AG09319 (cell line): ENCODE data around the gene CPEB4.

ENCODE experiments used
- DNase-seq: peaks from one replicate; pipeline ENCODE4 v3.0.0-alpha.2; 2010; ENCODE audit warnings: low read depth; ENCODE audit errors: extremely low read depth
- TF ChIP-seq, protein P1 (sequence below): IDR thresholded peaks from 2 replicates; pipeline ENCODE4 v1.5.1; 2011; ENCODE audit warnings: low read depth, mild to moderate bottlenecking, inconsistent platforms, low read length, moderate library complexity

CPEB4 gene

GRCh38 chr5:173853370-173854131 lies 34.6 kb upstream of the CPEB4 start:
- no peak for DNase-seq
- TF ChIP-seq, protein P1, sequence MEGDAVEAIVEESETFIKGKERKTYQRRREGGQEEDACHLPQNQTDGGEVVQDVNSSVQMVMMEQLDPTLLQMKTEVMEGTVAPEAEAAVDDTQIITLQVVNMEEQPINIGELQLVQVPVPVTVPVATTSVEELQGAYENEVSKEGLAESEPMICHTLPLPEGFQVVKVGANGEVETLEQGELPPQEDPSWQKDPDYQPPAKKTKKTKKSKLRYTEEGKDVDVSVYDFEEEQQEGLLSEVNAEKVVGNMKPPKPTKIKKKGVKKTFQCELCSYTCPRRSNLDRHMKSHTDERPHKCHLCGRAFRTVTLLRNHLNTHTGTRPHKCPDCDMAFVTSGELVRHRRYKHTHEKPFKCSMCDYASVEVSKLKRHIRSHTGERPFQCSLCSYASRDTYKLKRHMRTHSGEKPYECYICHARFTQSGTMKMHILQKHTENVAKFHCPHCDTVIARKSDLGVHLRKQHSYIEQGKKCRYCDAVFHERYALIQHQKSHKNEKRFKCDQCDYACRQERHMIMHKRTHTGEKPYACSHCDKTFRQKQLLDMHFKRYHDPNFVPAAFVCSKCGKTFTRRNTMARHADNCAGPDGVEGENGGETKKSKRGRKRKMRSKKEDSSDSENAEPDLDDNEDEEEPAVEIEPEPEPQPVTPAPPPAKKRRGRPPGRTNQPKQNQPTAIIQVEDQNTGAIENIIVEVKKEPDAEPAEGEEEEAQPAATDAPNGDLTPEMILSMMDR: no peak

- TF ChIP-seq, protein P1: no peak
- DNase-seq: no peak
Measured at GRCh38 chr5:173855162-173855994, 32.8 kb upstream of the CPEB4 start.

GRCh38 chr5:173855995-173856656 lies 32.0 kb upstream of the CPEB4 start:
- no peak for DNase-seq
- TF ChIP-seq, protein P1: no peak

DNA sequence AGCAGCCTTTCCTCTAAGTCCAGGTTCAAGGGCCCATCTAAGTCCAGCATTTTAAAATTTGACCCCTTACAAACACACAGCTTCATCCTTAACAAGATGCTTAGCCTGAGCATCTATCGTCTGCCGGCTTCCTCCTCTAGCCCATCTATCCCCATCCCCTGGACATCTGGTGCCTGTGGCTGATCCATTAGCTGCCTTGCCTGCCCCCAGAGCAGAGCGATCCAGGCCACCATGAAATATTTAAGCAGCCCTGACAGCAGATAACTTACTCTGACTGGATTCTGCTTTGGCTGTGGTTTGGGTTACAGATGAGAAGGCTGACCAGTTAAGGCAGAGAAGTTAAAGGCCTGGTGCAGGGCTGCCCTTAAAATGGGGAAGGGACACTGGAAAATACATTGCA lies 30.9 kb upstream of the CPEB4 start:
- TF ChIP-seq, protein P1: no peak
- DNase-seq: no peak

DNA sequence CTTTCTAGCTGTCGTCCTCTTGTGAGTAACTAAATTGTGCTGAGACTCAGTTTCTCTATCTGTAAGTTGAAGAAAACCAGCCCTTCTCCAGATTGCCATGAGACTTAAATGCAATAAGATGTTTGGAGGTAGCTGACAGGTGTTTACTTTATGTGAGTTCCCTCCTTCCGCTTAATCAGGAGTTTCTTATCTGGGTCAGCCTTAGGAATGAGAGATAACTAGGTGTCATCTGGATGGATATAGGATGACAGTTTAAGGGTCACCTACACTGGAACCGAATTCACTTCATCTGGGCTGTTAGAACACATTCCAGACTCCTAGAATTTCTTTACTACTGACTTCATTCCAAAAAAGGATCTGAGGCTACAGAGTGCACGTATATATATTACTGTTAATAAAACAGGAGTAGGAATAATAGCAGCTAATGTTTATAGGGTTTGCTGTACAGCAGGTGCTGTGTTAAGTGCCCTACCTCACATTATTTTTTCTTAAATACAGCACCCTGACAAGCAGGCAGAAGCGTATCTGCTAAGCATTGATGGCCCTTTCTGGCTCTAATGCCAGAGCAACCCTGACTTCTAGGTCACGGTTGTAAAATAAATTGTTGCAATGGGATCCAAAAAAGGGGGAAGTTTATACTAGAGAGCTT lies 30.0 kb upstream of the CPEB4 start:
- TF ChIP-seq, protein P1: no peak
- no peak for DNase-seq

DNA sequence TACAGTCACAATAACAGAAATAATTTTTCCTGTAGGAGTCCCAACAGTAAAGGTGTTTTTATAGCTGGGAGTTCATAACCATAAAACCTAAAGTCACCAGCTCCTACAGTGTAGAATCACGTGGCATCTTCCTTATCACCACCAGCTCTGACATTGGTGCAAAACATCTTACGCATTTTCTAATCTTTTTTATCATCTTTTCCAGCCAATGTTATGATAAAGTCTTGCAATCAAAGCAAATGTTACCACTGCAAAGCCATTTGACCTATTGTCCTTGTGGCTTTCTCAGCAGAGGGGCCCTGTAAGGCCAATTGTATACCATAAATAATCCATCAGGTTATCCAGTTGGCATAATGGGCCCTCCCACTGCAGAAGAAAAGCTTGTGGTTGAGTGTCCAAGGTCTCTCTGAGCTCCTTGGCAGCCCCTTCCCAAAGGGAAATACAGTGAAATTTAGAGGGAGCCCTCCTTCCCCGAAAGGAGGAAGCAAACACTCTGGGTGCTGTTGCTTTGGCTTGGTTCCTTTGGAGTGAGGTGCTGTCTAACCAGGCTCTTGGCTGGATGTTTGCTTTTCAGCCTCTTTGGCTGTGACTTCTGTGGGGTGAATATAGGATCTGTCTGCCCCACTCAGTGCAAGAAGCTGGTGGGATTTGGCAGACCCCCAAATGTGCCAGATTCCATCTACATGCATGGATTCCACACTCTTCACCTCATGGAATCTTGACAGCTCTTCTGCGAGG lies 29.3 kb upstream of the CPEB4 start:
- no peak for DNase-seq

More for the DNA sequence above, 29.3 kb upstream of the CPEB4 start:
- TF ChIP-seq, protein P1: no peak
